Measurements from ENCODE around the gene PDE4A. TPM values are rescaled to one million over a fixed set of nuclear protein-coding genes. Genes with fewer than 3 reads are reported as not detected.
A peak's percentile ranks its signal among the peaks of the same experiment; 100 is the strongest.

The PDE4A gene
- total RNA-seq, 1 experiment from 2014 or later: 3.1 TPM

DNA sequence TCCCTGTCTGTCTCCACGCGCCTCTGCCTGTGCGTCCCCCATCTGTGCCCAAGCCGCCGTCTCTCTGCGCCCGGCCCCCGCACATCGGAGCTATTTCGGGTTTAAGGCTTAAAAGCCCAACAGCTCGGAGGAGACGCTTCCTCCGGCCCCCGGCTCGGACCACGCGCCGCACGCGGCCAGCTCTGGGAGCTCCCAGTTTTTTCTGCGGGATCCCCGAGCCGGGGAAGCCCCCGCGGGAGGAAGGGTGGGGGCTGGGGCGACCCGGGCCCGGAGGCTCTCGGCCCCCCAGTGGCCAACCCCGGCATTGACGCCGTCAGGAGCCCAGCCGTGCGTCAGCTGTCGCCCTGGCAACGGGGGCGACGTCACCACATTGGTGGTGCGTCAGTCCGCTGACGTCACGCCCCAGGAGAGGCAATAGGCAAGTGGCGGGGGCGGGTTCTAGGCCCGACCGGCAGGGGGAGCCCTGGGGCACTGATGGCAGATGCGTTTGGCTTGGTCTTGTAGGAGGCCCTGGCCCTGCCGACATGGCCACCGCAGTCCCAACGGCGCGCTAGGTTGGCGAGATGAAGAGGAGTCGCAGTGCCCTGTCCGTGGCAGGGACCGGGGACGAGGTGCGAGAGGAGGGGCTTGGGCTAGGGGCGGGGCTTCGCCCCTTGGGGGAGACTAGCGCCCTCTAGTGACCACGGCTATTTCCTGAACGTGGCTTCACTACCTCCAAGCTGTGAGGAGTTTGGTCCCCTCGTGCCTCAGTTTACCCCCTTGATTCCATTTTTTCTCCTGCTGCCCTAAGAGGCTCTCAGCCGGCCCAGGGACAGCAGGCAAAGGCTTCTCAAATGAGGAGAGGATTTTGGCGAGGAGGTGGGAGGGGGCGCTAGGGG is 3.7 kb upstream of the PDE4A start:
- Histone ChIP-seq H3K9ac (ENCODE audit: low read length) (peak overlapping the region; percentile 57), H3K4me2 (ENCODE audit: low read length) (peak overlapping the region; percentile 94), H3K9me2 (replicated peaks; ENCODE audit: low read length) (no peaks in the 10 kb centered on the region), H3K9me3 (ENCODE audit: low read length) (no peaks in the 10 kb centered on the region), H3K27me3 (ENCODE audit: low read length) (peaks cover 45% of the 10 kb centered on the region), H2AFZ (ENCODE audit: low read length) (peak overlapping the region; percentile 99), H3K4me1 (ENCODE audit: insufficient read depth, low read length) (peaks cover 28% of the 10 kb centered on the region), H3K4me3 (ENCODE audit: low read length) (peak overlapping the region; percentile 72), H3K36me3 (ENCODE audit: low read depth, low read length) (no peaks in the 10 kb centered on the region), H3K27ac (ENCODE audit: low read length) (no peak overlapping the region), H4K20me1 (ENCODE audit: low read length) (no peaks in the 10 kb centered on the region), H3K79me2 (ENCODE audit: low read length) (no peaks in the 10 kb centered on the region), H3F3A (ENCODE audit: low read length, unreplicated experiment) (no peaks in the 10 kb centered on the region)
- CTCF ChIA-PET: interaction anchor here (0.6 to 1.1 kb wide), 7 partner anchors 15 to 433 kb away, joined by 3 to 5 read pairs (median 3); partner anchors contain the start of gene ICAM1
- no TSS peak for BruUV-seq (replicated peaks)
- POLR2A ChIA-PET (ENCODE audit: unreplicated experiment): no interaction called here
- intact Hi-C loops (cut with micrococcal nuclease): no loop called here
- TF ChIP-seq EZH2 (IDR thresholded peaks at IDR 0.05; ENCODE audit: low read length, unreplicated experiment): no peak
- TF ChIP-seq, protein P1, sequence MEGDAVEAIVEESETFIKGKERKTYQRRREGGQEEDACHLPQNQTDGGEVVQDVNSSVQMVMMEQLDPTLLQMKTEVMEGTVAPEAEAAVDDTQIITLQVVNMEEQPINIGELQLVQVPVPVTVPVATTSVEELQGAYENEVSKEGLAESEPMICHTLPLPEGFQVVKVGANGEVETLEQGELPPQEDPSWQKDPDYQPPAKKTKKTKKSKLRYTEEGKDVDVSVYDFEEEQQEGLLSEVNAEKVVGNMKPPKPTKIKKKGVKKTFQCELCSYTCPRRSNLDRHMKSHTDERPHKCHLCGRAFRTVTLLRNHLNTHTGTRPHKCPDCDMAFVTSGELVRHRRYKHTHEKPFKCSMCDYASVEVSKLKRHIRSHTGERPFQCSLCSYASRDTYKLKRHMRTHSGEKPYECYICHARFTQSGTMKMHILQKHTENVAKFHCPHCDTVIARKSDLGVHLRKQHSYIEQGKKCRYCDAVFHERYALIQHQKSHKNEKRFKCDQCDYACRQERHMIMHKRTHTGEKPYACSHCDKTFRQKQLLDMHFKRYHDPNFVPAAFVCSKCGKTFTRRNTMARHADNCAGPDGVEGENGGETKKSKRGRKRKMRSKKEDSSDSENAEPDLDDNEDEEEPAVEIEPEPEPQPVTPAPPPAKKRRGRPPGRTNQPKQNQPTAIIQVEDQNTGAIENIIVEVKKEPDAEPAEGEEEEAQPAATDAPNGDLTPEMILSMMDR (conservative IDR thresholded peaks at IDR 0.05; ENCODE audit: low read depth, low read length): peak; percentile 90
- ATAC-seq (peak; percentile 55), DNase-seq (peak; percentile 91)

DNA sequence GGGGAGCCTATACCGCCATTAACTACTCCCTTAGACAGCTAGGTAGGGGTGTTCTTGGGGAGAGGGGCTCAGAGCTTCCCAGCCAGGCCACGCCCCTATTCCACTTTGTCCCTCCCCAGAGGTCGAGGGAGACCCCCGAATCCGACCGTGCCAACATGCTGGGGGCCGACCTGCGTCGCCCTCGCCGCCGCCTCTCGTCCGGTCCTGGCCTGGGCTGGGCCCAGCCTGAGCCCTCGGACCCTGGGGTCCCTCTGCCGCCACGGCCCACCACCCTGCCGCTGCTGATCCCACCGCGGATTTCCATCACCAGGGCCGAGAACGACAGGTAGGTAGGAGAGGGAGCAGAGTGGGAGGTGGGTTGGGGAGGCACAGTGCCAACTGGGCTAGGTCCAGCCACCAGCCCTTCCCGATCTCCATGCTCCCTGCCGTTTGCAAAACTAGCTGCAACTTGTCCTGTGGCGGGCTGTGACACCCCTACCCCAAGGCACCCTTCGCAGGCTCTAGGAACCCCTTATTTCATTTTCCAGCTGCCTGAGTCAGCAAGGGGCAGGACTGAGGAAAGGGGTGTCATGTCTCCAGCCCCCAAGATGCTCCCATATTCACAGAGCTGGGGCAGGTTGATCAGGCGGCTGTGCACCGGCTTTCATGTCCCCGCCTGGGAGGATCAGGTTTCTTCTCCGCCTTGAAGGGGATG is 2.6 kb upstream of the PDE4A start:
- no peaks in the 10 kb centered on the region for H3K36me3 ChIP-seq (ENCODE audit: low read depth, low read length)
- ChIA-PET CTCF (interaction anchor here (0.6 to 1.3 kb wide), 5 partner anchors 12 to 148 kb away, joined by 3 to 6 read pairs (median 3); partner anchors contain the start of genes CDC37 and ICAM1), POLR2A (ENCODE audit: unreplicated experiment) (no interaction called here)
- H3K4me3 ChIP-seq (ENCODE audit: low read length): no peak overlapping the region
- no peaks in the 10 kb centered on the region for H4K20me1 ChIP-seq (ENCODE audit: low read length)
- intact Hi-C loops (cut with micrococcal nuclease): no loop called here
- no peak overlapping the region for H3K9ac ChIP-seq (ENCODE audit: low read length)
- TF ChIP-seq EZH2phosphoT487 (IDR thresholded peaks at IDR 0.05; ENCODE audit: borderline replicate concordance, low read length): no peak
- TF ChIP-seq, protein P1 (conservative IDR thresholded peaks at IDR 0.05; ENCODE audit: low read depth, low read length): no peak
- TF ChIP-seq EZH2 (IDR thresholded peaks at IDR 0.05; ENCODE audit: low read length, unreplicated experiment): no peak
- no TSS peak for BruUV-seq (replicated peaks)
- ATAC-seq (0 out of 2 replicates have a peak, but pooled peaks have one; percentile 3), DNase-seq (peak; percentile 30)
- H3K9me2 ChIP-seq (replicated peaks; ENCODE audit: low read length): no peaks in the 10 kb centered on the region
- peak overlapping the region; percentile 86 for H3K4me2 ChIP-seq (ENCODE audit: low read length)
- no peaks in the 10 kb centered on the region for H3K79me2 ChIP-seq (ENCODE audit: low read length)
- no peak overlapping the region for H3K27ac ChIP-seq (ENCODE audit: low read length)
- no peak overlapping the region for H2AFZ ChIP-seq (ENCODE audit: low read length)
- H3F3A ChIP-seq (ENCODE audit: low read length, unreplicated experiment): no peaks in the 10 kb centered on the region
- peaks cover 53% of the 10 kb centered on the region for H3K27me3 ChIP-seq (ENCODE audit: low read length)
- no peaks in the 10 kb centered on the region for H3K9me3 ChIP-seq (ENCODE audit: low read length)
- H3K4me1 ChIP-seq (ENCODE audit: insufficient read depth, low read length): peaks cover 28% of the 10 kb centered on the region
